Memory B cell (primary cell): Measurements from ENCODE around the gene BFSP2.

ENCODE experiments used
- ATAC-seq: fragments of 150-1000 bp; cut with Tn5 transposase; 2 replicates; pipeline ENCODE4 v1.10.0; 2021; ENCODE audit warnings: low read depth, mild to moderate bottlenecking, moderate library complexity
- DNase-seq, 2 donors: peaks; one replicate each; pipeline ENCODE4 v3.0.0; 2022; ENCODE audit warnings: low spot score in 2 of 2
- H3K27ac Mint-ChIP-seq: one replicate; pipeline ENCODE4 v1.8.0; 2022; ENCODE audit warnings: mild to moderate bottlenecking, moderate library complexity, mixed read lengths
- H3K27me3 Mint-ChIP-seq: one replicate; pipeline ENCODE4 v1.8.0; 2022; ENCODE audit warnings: mixed read lengths
- H3K36me3 Mint-ChIP-seq: one replicate; pipeline ENCODE4 v1.8.0; 2022; ENCODE audit warnings: mild to moderate bottlenecking, mixed read lengths
- H3K4me1 Mint-ChIP-seq: one replicate; pipeline ENCODE4 v1.8.0; 2022; ENCODE audit warnings: mixed read lengths
- H3K4me3 Mint-ChIP-seq: one replicate; pipeline ENCODE4 v1.8.0; 2022; ENCODE audit warnings: mild to moderate bottlenecking, moderate library complexity, mixed read lengths
- H3K9me3 Mint-ChIP-seq: one replicate; pipeline ENCODE4 v1.8.0; 2022; ENCODE audit warnings: mixed read lengths

BFSP2 gene, protein sequence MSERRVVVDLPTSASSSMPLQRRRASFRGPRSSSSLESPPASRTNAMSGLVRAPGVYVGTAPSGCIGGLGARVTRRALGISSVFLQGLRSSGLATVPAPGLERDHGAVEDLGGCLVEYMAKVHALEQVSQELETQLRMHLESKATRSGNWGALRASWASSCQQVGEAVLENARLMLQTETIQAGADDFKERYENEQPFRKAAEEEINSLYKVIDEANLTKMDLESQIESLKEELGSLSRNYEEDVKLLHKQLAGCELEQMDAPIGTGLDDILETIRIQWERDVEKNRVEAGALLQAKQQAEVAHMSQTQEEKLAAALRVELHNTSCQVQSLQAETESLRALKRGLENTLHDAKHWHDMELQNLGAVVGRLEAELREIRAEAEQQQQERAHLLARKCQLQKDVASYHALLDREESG

DNA sequence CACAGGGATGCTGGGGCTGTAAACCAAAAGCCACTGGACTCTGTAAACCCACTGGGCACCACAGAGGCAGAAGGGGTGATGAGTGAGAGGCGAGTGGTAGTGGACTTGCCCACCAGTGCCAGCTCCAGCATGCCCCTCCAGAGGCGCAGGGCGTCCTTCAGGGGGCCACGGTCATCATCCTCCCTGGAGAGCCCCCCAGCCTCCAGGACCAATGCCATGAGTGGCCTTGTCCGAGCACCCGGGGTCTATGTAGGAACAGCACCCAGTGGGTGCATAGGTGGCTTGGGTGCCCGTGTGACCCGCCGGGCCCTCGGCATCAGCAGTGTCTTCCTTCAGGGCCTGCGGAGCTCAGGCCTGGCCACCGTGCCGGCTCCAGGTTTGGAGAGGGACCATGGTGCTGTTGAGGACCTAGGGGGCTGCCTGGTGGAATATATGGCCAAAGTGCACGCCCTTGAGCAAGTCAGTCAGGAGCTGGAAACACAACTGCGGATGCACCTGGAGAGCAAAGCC is at the start of gene BFSP2:
Gene BFSP2 (plus strand): TSS at position 51 of the 510 bp plus-strand sequence. CDS start 28 bp downstream, at position 79.
- Mint-ChIP-seq H3K4me3 (no peak within 1 kb of the TSS), H3K27me3 (peaks cover 9% of the 10 kb centered on the region), H3K27ac (no peak within 1 kb of the TSS), H3K36me3 (no peaks in the 10 kb centered on the region), H3K4me1 (peaks cover 4% of the 10 kb centered on the region), H3K9me3 (no peaks in the 10 kb centered on the region)
- ATAC-seq (no peak), DNase-seq (no peak)

DNA sequence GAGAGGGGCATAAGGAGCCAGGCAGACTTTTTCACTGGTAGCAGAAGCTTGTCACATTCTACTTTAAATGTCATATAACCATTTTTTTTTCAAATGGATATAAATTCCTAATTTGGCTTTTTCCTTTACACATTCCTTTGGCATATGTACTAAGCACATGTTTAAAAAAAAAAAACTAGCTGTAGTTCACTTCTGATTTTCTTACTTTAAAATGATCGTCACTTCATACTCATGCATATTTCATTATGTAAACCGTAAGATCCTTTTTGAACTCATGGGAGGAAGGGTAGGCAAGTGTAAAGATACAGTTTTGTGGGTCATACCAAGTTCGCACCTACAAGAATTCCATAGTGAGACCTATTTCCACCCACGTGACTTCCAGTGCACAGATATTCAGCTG is 45.1 kb upstream of the BFSP2 start:
- no peak overlapping the region for H3K4me3 Mint-ChIP-seq
- no peaks in the 10 kb centered on the region for H3K36me3 Mint-ChIP-seq
- ATAC-seq (no peak), DNase-seq (no peak)
- H3K4me1 Mint-ChIP-seq: no peaks in the 10 kb centered on the region
- H3K9me3 Mint-ChIP-seq: peaks cover 4% of the 10 kb centered on the region
- peaks cover 10% of the 10 kb centered on the region for H3K27me3 Mint-ChIP-seq
- H3K27ac Mint-ChIP-seq: no peak overlapping the region

DNA sequence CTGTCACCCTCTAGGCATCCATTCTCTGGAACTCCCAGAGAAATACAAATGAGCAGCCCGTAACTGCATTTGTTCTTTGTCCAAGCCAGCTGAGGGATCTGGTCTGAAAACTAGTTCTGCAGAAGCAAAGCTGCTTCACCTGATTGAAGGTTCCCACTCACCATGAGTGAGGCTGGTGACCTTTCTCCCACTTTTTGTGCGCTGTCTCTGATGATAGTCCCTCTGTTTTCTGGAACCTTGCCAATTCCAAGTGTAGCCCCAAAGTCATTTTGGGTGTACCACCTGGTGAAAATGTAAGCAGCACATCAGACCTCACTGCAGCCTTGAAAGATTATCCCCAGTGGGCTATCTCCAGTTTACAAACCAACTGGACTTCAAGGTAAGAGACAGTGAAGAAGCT is 39.4 kb upstream of the BFSP2 start:
- Mint-ChIP-seq H3K4me3 (no peak overlapping the region), H3K27ac (no peak overlapping the region), H3K36me3 (no peaks in the 10 kb centered on the region), H3K4me1 (no peaks in the 10 kb centered on the region), H3K27me3 (peaks cover 9% of the 10 kb centered on the region), H3K9me3 (peaks cover 4% of the 10 kb centered on the region)
- ATAC-seq (no peak), DNase-seq (no peak)

DNA sequence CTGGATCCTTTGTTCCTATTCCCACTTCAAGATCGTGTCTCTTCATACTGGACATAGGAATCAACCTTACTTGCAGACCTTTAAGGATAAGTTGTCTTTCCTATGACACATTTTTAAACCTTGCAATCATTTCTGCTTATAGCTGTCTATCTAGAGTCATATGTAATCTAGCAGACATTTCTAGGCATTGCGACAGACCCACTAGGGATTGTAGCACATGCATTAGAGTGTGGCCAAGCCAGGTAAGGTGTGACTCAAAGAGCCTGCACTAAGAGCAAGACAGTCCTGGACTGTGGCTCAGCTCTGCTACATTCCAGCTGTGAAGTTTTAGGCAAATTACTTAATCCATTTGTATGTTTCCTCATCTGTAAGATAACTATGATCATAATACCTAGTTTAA is 38.8 kb upstream of the BFSP2 start:
- H3K4me1 Mint-ChIP-seq: no peaks in the 10 kb centered on the region
- peaks cover 8% of the 10 kb centered on the region for H3K27me3 Mint-ChIP-seq
- H3K36me3 Mint-ChIP-seq: no peaks in the 10 kb centered on the region
- peaks cover 4% of the 10 kb centered on the region for H3K9me3 Mint-ChIP-seq
- no peak overlapping the region for H3K27ac Mint-ChIP-seq
- no peak overlapping the region for H3K4me3 Mint-ChIP-seq
- DNase-seq (no peak), ATAC-seq (no peak)

DNA sequence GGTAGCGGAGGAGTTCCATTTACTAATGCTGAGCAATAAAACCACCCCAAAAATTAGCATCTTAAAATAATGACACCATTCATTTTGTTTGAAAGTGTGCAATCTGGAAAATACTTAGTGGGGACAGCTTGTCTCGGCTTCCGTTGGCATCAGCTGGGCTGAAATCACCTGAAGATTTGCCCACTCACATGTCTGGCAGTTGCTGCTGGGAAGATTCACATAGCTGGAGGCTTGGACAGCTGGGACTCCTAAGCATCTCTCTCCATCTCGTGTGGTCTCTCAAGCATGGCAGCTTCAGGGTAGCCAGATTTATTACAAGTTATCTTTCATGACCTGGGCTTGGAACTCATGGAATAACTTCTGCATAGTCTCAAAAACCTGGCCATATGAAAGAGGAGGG is 38.4 kb upstream of the BFSP2 start:
- H3K9me3 Mint-ChIP-seq: peaks cover under 1% of the 10 kb centered on the region
- H3K4me1 Mint-ChIP-seq: no peaks in the 10 kb centered on the region
- no peak overlapping the region for H3K27ac Mint-ChIP-seq
- H3K4me3 Mint-ChIP-seq: no peak overlapping the region
- ATAC-seq (no peak), DNase-seq (peak in 1 of 2 donors; percentile 2)
- no peaks in the 10 kb centered on the region for H3K36me3 Mint-ChIP-seq
- peaks cover 7% of the 10 kb centered on the region for H3K27me3 Mint-ChIP-seq

DNA sequence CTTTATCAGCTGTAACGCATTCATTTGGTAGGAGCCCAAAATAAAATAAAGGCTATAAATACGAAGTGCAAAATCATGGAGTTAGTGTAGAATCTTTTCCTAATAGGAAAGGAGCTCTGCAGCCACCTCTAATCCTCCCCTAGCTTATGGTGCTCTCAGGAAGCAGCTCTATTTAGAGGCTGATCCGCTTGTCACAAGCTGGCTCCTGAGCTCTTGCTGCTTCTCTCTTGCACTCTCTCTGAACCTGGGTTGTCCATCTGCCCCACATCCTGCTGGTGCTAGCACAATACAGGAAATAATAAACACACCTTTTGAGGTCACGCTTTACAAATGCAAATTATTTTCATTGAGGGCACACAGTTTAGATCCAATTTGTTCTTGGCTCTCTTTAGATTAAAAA is 37.3 kb upstream of the BFSP2 start:
- no peaks in the 10 kb centered on the region for H3K36me3 Mint-ChIP-seq
- H3K27ac Mint-ChIP-seq: no peak overlapping the region
- no peak for DNase-seq
- ATAC-seq: no peak
- H3K4me1 Mint-ChIP-seq: no peaks in the 10 kb centered on the region
- peaks cover 6% of the 10 kb centered on the region for H3K27me3 Mint-ChIP-seq
- H3K9me3 Mint-ChIP-seq: no peaks in the 10 kb centered on the region
- H3K4me3 Mint-ChIP-seq: no peak overlapping the region

DNA sequence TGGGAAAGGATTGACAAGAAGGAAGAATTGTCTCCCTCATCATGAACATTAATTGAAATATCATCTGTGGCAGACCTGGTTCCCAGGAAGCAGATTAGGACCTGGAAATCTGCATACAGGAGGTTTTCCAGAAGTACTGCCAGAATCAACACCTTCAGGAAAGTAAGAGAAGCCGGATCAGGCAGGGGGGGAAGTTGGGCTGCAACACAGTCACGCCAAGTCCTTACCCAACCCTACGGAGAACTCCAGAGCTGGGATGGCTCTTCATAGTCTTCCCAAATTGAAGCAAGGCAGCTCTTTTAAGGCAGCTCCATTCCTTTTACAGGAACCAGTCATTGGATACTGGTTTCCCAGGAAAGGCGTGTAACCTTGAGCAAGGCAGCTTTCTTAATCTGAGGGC is 35.2 kb upstream of the BFSP2 start:
- H3K27me3 Mint-ChIP-seq: peaks cover 3% of the 10 kb centered on the region

DNA sequence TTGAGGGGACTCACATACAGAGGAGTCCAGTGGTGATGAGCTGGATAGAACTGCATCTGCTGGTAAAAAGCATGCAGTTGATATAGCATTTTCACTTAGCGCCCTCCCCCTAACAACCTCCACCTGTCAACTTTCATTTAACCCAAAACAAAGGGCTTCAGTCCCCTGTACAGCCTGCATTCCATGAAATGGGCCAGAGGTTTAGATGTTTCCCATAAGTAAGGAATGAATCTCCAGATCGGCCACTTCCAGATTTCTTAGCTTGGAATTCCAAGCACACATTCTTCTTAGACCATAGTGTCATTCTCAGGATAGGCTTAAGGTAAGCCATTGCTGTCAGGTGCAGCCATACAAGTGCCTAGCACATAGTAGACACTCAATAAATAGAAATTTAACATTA is 32.9 kb upstream of the BFSP2 start:
- peaks cover 3% of the 10 kb centered on the region for H3K27me3 Mint-ChIP-seq

More for the DNA sequence above, 35.2 kb upstream of the BFSP2 start:
- Mint-ChIP-seq H3K36me3 (no peaks in the 10 kb centered on the region), H3K9me3 (no peaks in the 10 kb centered on the region), H3K4me1 (no peaks in the 10 kb centered on the region), H3K4me3 (no peak overlapping the region), H3K27ac (no peak overlapping the region)
- ATAC-seq (no peak), DNase-seq (no peak)

DNA sequence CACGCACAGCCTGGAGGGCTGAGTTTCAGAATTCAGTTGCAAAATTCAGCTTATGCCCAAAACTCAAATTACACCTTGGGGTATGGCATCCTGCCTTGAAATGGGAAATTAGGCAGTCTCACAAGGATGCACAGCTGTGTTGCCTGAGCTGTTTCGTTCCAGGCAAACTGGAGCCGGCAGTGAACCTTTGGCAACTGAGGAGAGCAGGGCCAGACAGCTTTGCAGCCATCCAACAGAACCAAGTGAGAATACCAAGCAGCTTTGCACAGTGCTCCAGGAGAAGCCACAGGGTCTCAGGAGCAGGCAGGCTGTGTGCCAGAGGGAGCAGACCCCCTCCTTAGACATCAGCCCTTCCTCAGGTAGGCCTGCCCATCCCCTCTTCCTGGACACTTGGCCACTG is 32.5 kb upstream of the BFSP2 start:
- no peak overlapping the region for H3K4me3 Mint-ChIP-seq
- DNase-seq: no peak
- no peaks in the 10 kb centered on the region for H3K9me3 Mint-ChIP-seq
- H3K36me3 Mint-ChIP-seq: no peaks in the 10 kb centered on the region
- no peak overlapping the region for H3K27ac Mint-ChIP-seq
- peaks cover 3% of the 10 kb centered on the region for H3K27me3 Mint-ChIP-seq
- no peaks in the 10 kb centered on the region for H3K4me1 Mint-ChIP-seq
- ATAC-seq: no peak

More for the DNA sequence above, 32.9 kb upstream of the BFSP2 start:
- no peaks in the 10 kb centered on the region for H3K9me3 Mint-ChIP-seq
- DNase-seq (no peak), ATAC-seq (no peak)
- H3K27ac Mint-ChIP-seq: no peak overlapping the region
- no peaks in the 10 kb centered on the region for H3K36me3 Mint-ChIP-seq
- no peak overlapping the region for H3K4me3 Mint-ChIP-seq
- no peaks in the 10 kb centered on the region for H3K4me1 Mint-ChIP-seq

DNA sequence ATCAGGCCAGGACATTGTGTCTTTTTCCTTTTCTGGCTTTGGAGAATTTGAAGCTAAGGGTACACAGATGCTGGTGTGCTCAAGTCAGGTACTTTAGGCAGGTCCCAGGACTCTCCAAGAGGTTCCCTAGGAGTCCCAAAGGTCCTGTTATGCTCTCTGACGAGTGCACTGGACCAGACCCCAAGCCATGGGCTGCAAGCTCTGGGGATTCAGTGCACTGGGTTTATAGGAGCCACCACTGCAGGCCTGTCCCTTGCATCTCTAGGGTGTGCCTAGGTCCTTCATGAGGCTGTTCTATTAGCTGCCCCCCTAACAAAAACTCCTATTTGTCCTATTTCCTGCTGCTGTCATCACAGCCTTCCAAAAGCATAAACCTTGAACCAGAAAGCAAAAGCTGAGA is 31.9 kb upstream of the BFSP2 start:
- ATAC-seq (no peak), DNase-seq (no peak)
- H3K4me3 Mint-ChIP-seq: no peak overlapping the region
- peaks cover 3% of the 10 kb centered on the region for H3K27me3 Mint-ChIP-seq
- H3K27ac Mint-ChIP-seq: no peak overlapping the region
- H3K4me1 Mint-ChIP-seq: no peaks in the 10 kb centered on the region
- H3K9me3 Mint-ChIP-seq: no peaks in the 10 kb centered on the region
- no peaks in the 10 kb centered on the region for H3K36me3 Mint-ChIP-seq

DNA sequence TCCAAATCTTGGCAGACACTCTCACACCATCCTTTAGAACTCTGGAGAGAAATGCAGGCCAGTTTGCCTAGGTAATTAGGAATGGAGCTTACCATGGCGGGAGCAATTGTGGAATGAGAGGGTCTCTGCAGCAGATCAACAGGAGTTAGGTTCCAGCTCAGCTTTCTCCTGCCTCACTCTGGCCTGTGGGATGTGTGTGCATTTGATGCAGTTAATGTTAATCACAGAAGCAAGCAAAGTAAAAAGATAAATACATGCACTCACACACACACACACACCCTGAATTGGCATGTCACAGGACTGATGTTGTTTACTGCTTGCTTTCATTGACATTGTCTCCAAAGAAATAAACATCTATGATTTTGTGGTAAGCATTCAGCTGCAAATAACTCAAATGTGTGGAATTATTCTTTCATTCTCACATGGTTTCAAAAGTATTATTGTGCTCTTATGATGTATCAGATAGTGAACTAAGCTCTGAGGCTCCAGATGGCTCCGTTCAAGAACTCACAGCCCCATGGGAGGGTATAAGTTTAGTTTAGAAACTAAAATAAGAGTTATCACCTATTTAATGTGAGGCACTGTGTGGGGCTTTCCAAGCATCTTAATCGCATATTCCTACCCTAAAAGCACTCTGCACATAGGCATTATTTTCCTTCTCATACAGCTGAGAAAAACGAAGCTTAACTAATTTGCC is 31.3 kb upstream of the BFSP2 start:
- Mint-ChIP-seq H3K4me3 (no peak overlapping the region), H3K27me3 (peaks cover 3% of the 10 kb centered on the region)
- no peak for DNase-seq

DNA sequence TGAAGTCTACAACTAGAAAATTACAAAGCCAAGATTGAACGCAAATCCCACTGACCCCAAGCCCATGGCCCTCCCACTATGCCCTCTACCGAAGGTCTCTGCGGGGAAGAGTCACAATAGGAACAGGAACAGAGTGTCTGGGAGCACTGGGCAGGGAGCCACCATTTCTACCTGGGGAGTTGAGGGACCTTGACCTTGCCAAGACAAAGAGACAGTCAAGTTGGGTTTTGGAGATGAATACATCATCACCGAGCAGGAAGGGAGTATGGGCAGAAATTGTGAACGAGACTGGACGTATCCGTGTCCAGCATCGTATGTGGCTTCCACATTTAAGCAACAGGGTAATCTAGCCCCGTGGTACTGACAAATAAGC is 30.8 kb upstream of the BFSP2 start:
- no peak overlapping the region for H3K27ac Mint-ChIP-seq
- ATAC-seq: no peak
- no peak for DNase-seq
- no peaks in the 10 kb centered on the region for H3K36me3 Mint-ChIP-seq
- no peak overlapping the region for H3K4me3 Mint-ChIP-seq
- H3K27me3 Mint-ChIP-seq: peaks cover 3% of the 10 kb centered on the region
- H3K4me1 Mint-ChIP-seq: no peaks in the 10 kb centered on the region
- H3K9me3 Mint-ChIP-seq: no peaks in the 10 kb centered on the region

More for the DNA sequence above, 31.3 kb upstream of the BFSP2 start:
- no peaks in the 10 kb centered on the region for H3K4me1 Mint-ChIP-seq
- no peaks in the 10 kb centered on the region for H3K9me3 Mint-ChIP-seq
- no peak overlapping the region for H3K27ac Mint-ChIP-seq
- no peak for ATAC-seq
- no peaks in the 10 kb centered on the region for H3K36me3 Mint-ChIP-seq

DNA sequence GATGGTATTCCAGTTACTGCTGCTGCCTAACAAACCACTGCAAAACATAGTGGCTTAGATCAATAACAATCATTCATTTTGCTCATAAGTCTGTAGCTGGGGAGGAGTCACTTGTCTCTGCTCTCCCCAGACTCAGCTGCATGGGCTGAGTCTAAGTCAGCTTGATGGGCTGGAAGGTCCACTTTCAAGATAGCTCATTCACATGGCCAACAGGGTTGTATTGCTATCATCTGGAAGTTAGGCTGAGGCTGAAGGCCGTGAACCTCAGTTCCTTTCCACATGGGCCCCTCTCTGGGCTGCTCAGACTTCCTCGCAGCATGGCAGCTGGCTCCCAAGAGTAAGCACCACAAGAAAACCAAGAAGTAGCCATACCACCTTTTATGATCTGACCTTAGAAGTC is 28.7 kb upstream of the BFSP2 start:
- Mint-ChIP-seq H3K4me1 (peaks cover 4% of the 10 kb centered on the region), H3K36me3 (no peaks in the 10 kb centered on the region), H3K9me3 (no peaks in the 10 kb centered on the region), H3K4me3 (no peak overlapping the region), H3K27me3 (no peaks in the 10 kb centered on the region), H3K27ac (no peak overlapping the region)
- ATAC-seq (no peak), DNase-seq (no peak)

DNA sequence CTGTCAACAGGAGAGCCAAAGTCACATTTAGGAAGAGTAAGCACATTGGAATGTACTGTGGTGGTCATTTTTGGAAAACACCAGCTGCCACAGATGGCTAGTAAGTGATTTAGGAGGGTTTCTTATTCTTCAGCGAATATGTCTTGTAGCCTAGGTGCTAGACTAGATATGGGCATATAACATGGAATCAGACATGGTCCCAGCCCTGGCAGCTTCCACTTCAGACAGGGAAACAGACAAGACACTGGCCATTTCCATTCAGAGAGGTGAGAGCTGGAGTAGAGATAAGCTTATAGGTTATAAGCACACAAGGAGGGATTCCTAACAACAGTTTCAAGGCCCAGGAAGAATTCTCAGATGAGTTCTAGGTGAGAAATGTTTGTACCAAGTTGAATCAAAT is 28.2 kb upstream of the BFSP2 start:
- ATAC-seq: no peak
- Mint-ChIP-seq H3K36me3 (no peaks in the 10 kb centered on the region), H3K4me1 (peaks cover 4% of the 10 kb centered on the region), H3K27ac (no peak overlapping the region), H3K27me3 (no peaks in the 10 kb centered on the region), H3K4me3 (no peak overlapping the region), H3K9me3 (no peaks in the 10 kb centered on the region)
- DNase-seq: no peak
